T1000 (cell line): Measurements from ENCODE around the gene NMU.
"Not testable (repeated sequence)": the region's sequence is repeated elsewhere in the genome, so short reads cannot be mapped to it uniquely, and the experiment has no call there.

ENCODE experiments used
- DNase-seq: peaks from one replicate; lab custom pipeline; 2025; ENCODE audit warnings: mixed read lengths; lab: John Stamatoyannopoulos, UW

NMU gene

GRCh38 chr4:55554453-55555030, 81.6 kb downstream of the NMU start:
- DNase-seq = no peak

- DNase-seq = peak; percentile 36
These were observed 82.5 kb downstream of the NMU start for GRCh38 chr4:55553441-55554201.

- DNase-seq = not testable (repeated sequence)
These were observed 84.1 kb downstream of the NMU start for GRCh38 chr4:55551964-55552363.

GRCh38 chr4:55549888-55550287, 86.2 kb downstream of the NMU start:
- no peak for DNase-seq

- no peak for DNase-seq
These were observed 88.2 kb downstream of the NMU start for GRCh38 chr4:55547918-55548317.

GRCh38 chr4:55547466-55547770, 88.7 kb downstream of the NMU start:
- DNase-seq = no peak

- DNase-seq = peak; percentile 85
These were observed 89.2 kb downstream of the NMU start, which contains the start of gene CLOCK for GRCh38 chr4:55546756-55547465. Gene CLOCK (minus strand): TSS chr4:55546909. CDS start chr4:55482785, 64,124 bp downstream.

GRCh38 chr4:55546506-55546755, 89.7 kb downstream of the NMU start:
- DNase-seq = no peak

GRCh38 chr4:55545641-55546505, 90.2 kb downstream of the NMU start:
- peak; percentile 77 for DNase-seq
